Testis (tissue), 3 donors: ENCODE results near the gene ROR2. TPM values are rescaled to one million over a fixed set of nuclear protein-coding genes. Genes with fewer than 3 reads are reported as not detected.

Experiments used
- DNase-seq: peaks from one replicate; pipeline ENCODE4 v3.0.0-alpha.2; 2019
- H3K27ac ChIP-seq, 2 donors: fragments of 200-600 bp; sonication (generic); one replicate each; pipeline ENCODE4 v1.5.1; 2019
- H3K27me3 ChIP-seq: fragments of 200-600 bp; sonication (generic); one replicate; pipeline ENCODE4 v1.5.1; 2019
- H3K36me3 ChIP-seq: fragments of 200-600 bp; sonication (generic); one replicate; pipeline ENCODE4 v1.5.1; 2017; ENCODE audit warnings: low read depth; ENCODE audit errors: missing control alignments
- H3K4me1 ChIP-seq: fragments of 200-600 bp; sonication (generic); one replicate; pipeline ENCODE4 v1.5.1; 2019
- H3K4me3 ChIP-seq, 2 donors: fragments of 200-600 bp; sonication (generic); one replicate each; pipeline ENCODE4 v1.5.1; 2017 to 2019
- H3K9me3 ChIP-seq: fragments of 200-600 bp; sonication (generic); one replicate; pipeline ENCODE4 v1.5.1; 2017
- CTCF ChIP-seq, 3 experiments: fragments of 450-650 bp in 2 of 3; fragments of 200-600 bp in 1 of 3; sonication (generic) in 1 of 3; IDR thresholded peaks; one replicate each; pipeline ENCODE4 v1.5.1; 2016 to 2019; ENCODE audit warnings: antibody characterized with exemption in 3 of 3, mild to moderate bottlenecking in 2 of 3, moderate library complexity in 1 of 3
- POLR2A ChIP-seq: fragments of 450-650 bp; IDR thresholded peaks from one replicate; pipeline ENCODE4 v1.6.1; 2017; ENCODE audit warnings: antibody characterized with exemption, mild to moderate bottlenecking, moderate library complexity
- WGBS, 2 donors: methylation state at CpG; one replicate each; pipeline ENCODE4 v1.1.5; 2018; 5-methylcytosine and 5-hydroxymethylcytosine counted together
- intact Hi-C: fragments of 100-400 bp; cut with DNase I; formaldehyde crosslinking; loops from one replicate; pipeline ENCODE4 v1.15.1; 2023; ENCODE audit warnings: low total_unique reads
- polyA plus RNA-seq: library from polyadenylated mRNA; stranded (reverse); fragments of 350-450 nt; fragmentation: Illumina TruSeq; extraction: RNeasy Lipid Tissue Mini Kit (QIAGEN cat#74804); gene quantifications from one replicate; pipeline ENCODE4 v1.2.3, GENCODE V29; 2014; ENCODE audit warnings: low read depth, low replicate concordance; ENCODE audit not compliant: insufficient read depth
- total RNA-seq, 2 donors: library from RNA; depleted of rRNA; stranded (reverse); fragments of >200 nt; gene quantifications; one replicate each; pipeline ENCODE4 v1.2.3, GENCODE V29; 2016

Gene ROR2
- total and polyA plus RNA-seq, 3 donors from 2014 or later = 11.5 to 16.5 (median 12.3) TPM

DNA sequence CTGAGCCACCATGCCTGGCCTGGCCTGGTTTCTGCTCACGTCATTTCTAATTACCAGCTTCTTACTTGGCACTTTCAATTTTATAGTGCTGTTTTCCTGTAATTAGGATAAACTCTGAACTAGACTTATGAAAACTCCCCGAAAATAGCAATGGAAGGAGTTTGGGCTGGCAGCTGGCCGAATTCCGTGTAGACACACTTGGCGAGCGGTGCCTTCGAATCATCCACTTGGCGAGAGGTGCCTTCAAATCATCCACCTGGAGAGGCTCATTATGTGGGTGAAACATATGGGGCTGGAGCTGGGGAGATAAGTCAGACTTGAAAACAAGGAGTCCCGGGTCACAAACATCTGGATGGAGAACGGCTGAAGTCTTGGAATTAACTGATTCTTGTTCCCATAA, 203.7 kb downstream of the ROR2 start:
- Histone ChIP-seq H3K27ac (no peak overlapping the region), H3K27me3 (no peaks in the 10 kb centered on the region)

GRCh38 chr9:91744114-91744513, 205.9 kb downstream of the ROR2 start:
- H3K9me3 ChIP-seq = no peaks in the 10 kb centered on the region
- H3K4me1 ChIP-seq = no peaks in the 10 kb centered on the region
- 81 to 87% methylated on average over 7 of the region's 7 CpGs for WGBS, 2 donors
- no peak for DNase-seq
- no peak overlapping the region for H3K27ac ChIP-seq
- no peaks in the 10 kb centered on the region for H3K27me3 ChIP-seq
- no peak overlapping the region for H3K4me3 ChIP-seq
- intact Hi-C loops = no loop called here
- H3K36me3 ChIP-seq = no peaks in the 10 kb centered on the region
- TF ChIP-seq POLR2A (no peak), CTCF (IDR thresholded peaks at IDR 0.05) (no peak)

More for the DNA sequence above, 203.7 kb downstream of the ROR2 start:
- no peaks in the 10 kb centered on the region for H3K36me3 ChIP-seq
- no peak overlapping the region for H3K4me3 ChIP-seq
- TF ChIP-seq CTCF (IDR thresholded peaks at IDR 0.05) (no peak), POLR2A (no peak)
- H3K9me3 ChIP-seq = no peaks in the 10 kb centered on the region
- no peaks in the 10 kb centered on the region for H3K4me1 ChIP-seq
- intact Hi-C loops = no loop called here
- no peak for DNase-seq
- WGBS, 2 donors = 92 to 97% methylated on average over 10 of the region's 10 CpGs

DNA sequence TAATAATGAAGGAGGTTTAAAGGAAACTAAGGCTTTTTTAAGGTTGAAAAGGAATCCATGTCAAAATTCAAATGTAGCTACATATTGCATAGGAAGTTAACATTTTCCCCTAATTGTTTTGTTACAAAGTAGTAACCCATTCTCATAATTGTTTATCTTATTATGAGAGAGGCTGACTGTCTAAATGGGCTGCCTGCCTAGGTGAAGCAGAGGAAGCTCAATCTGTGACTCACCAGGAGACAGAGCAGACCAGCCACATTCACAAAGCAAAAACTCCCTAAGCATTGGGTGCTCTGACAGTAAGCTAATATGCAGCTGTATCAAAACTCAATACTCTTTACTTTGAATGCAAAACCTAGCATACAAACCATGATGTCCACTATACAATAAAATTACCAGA, 208.5 kb downstream of the ROR2 start:
- H3K4me3 ChIP-seq = no peak overlapping the region
- no peak overlapping the region for H3K27ac ChIP-seq
- no peaks in the 10 kb centered on the region for H3K4me1 ChIP-seq
- TF ChIP-seq CTCF (IDR thresholded peaks at IDR 0.05) = no peak
- TF ChIP-seq POLR2A = no peak
- no peaks in the 10 kb centered on the region for H3K9me3 ChIP-seq
- no peaks in the 10 kb centered on the region for H3K36me3 ChIP-seq
- intact Hi-C loops = no loop called here
- DNase-seq = no peak
- H3K27me3 ChIP-seq = no peaks in the 10 kb centered on the region

DNA sequence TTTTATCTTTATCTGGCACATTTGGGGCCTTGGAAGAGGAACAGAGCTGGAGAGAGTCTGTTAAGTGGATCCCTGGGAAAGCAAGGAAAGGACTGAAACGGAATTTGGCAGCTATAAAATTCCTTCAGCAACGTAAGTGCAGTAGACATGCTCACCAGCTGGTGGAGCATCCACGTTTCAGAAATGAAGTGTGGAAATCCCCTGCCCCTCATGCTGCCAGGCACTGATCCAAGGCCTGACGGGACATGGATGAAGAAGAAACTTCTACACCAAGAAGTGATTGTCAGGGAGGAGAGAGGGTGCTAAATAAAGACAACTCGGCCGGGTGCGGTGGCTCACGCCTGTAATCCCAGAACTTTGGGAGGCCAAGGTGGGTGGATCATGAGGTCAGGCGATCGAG, 209.3 kb downstream of the ROR2 start:
- Histone ChIP-seq H3K36me3 (no peaks in the 10 kb centered on the region), H3K4me1 (no peaks in the 10 kb centered on the region), H3K27me3 (no peaks in the 10 kb centered on the region), H3K27ac (no peak overlapping the region), H3K9me3 (no peaks in the 10 kb centered on the region), H3K4me3 (no peak overlapping the region)
- TF ChIP-seq POLR2A (no peak), CTCF (IDR thresholded peaks at IDR 0.05) (peak in 1 of 3 experiments; percentile 29)
- 62 to 72% methylated on average over 10 of the region's 10 CpGs for WGBS, 2 donors
- DNase-seq = peak; percentile 38
- intact Hi-C loops = no loop called here

- Histone ChIP-seq H3K36me3 (no peaks in the 10 kb centered on the region), H3K27ac (no peak overlapping the region), H3K4me3 (no peak overlapping the region), H3K4me1 (peaks cover 3% of the 10 kb centered on the region), H3K27me3 (no peaks in the 10 kb centered on the region), H3K9me3 (no peaks in the 10 kb centered on the region)
- intact Hi-C loops = no loop called here
- WGBS, 2 donors = 90 to 95% methylated on average over 16 of the region's 16 CpGs
- TF ChIP-seq CTCF (IDR thresholded peaks at IDR 0.05) (no peak), POLR2A (no peak)
- no peak for DNase-seq
These were observed 213.0 kb downstream of the ROR2 start for GRCh38 chr9:91736898-91737601.
